Keratinocyte (primary cell): Measurements from ENCODE around the gene MMP11.

ENCODE experiments used
- CTCF ChIP-seq, 3 experiments: IDR thresholded peaks in 1 of 3; conservative IDR thresholded peaks in 1 of 3; optimal IDR thresholded peaks in 1 of 3; 2 replicates in 2 of 3; 3 replicates in 1 of 3; pipeline versions ENCODE3 to v1.5.1; 2011; ENCODE audit warnings: low read length in 3 of 3, mild to moderate bottlenecking in 3 of 3, moderate library complexity in 2 of 3, control low read depth in 1 of 3, inconsistent platforms in 1 of 3; ENCODE audit not compliant: insufficient read depth in 2 of 3; ENCODE audit errors: extremely low read depth in 1 of 3
- EZH2 ChIP-seq: IDR thresholded peaks from one replicate; pipeline ENCODE4 v1.6.1; 2012; ENCODE audit warnings: inconsistent platforms, mild to moderate bottlenecking, low read length, moderate library complexity

GRCh38 chr22:23832226-23833016, 59.8 kb downstream of the MMP11 start:
- TF ChIP-seq CTCF (optimal IDR thresholded peaks at IDR 0.05 in 1 of 3, IDR thresholded peaks at IDR 0.05 in 1 of 3, conservative IDR thresholded peaks at IDR 0.05 in 1 of 3; ENCODE audit: extremely low read depth in 1 of 3, insufficient read depth in 2 of 3, low read length in 3 of 3), result no peak
- TF ChIP-seq EZH2, result no peak
